A673 (cell line): ENCODE results near the gene BMF. TPM values are rescaled to one million over a fixed set of nuclear protein-coding genes. Genes with fewer than 3 reads are reported as not detected.

ENCODE experiments used
- BruUV-seq: library from RNA; stranded (reverse); fragments of 400-500 nt; replicated peaks from 2 replicates; lab custom pipeline; 2021; lab: Mats Ljungman, UMichigan
- CTCF ChIA-PET: fragments of 300-600 bp; sonication (Branson Sonifier 250); formaldehyde crosslinking; loops from one replicate; lab custom pipeline; 2022; ENCODE audit warnings: antibody characterized with exemption; lab: Charles Lee
- POLR2A ChIA-PET: fragments of 300-600 bp; sonication (Branson Sonifier 250); formaldehyde crosslinking; loops from one replicate; lab custom pipeline; 2022; ENCODE audit warnings: antibody characterized with exemption; ENCODE audit not compliant: low non-redundant PET; lab: Charles Lee
- DNase-seq: peaks from one replicate; pipeline ENCODE4 v3.0.0-alpha.2; 2015; ENCODE audit warnings: low spot score
- H3K27ac ChIP-seq: fragments of 200-600 bp; sonication (generic); 2 replicates; pipeline ENCODE4 v1.5.1; 2016; ENCODE audit warnings: mixed run types, low read depth, mild to moderate bottlenecking, mixed read lengths, antibody characterized with exemption, low read length; ENCODE audit not compliant: poor library complexity, severe bottlenecking
- H3K27me3 ChIP-seq: fragments of 200-600 bp; sonication (generic); replicated peaks from 2 replicates; pipeline ENCODE4 v1.6.1; 2017; ENCODE audit warnings: mixed run types, low read depth, mild to moderate bottlenecking, mixed read lengths, antibody characterized with exemption, low read length; ENCODE audit not compliant: insufficient read depth, poor library complexity
- H3K36me3 ChIP-seq: fragments of 200-600 bp; sonication (generic); 2 replicates; pipeline ENCODE4 v1.6.1; 2016; ENCODE audit warnings: mixed run types, mild to moderate bottlenecking, mixed read lengths, antibody characterized with exemption, low read length; ENCODE audit not compliant: insufficient read depth, poor library complexity, severe bottlenecking
- H3K4me1 ChIP-seq: fragments of 200-600 bp; sonication (generic); 2 replicates; pipeline ENCODE4 v1.6.1; 2017; ENCODE audit warnings: mixed run types, mild to moderate bottlenecking, mixed read lengths, antibody characterized with exemption, low read length; ENCODE audit not compliant: insufficient read depth, poor library complexity, severe bottlenecking
- H3K4me3 ChIP-seq: fragments of 200-600 bp; sonication (generic); 2 replicates; pipeline ENCODE4 v1.5.1; 2016; ENCODE audit warnings: low read depth, mixed run types, mild to moderate bottlenecking, mixed read lengths, low read length; ENCODE audit not compliant: poor library complexity, severe bottlenecking
- H3K9me3 ChIP-seq: fragments of 200-600 bp; sonication (generic); 2 replicates; pipeline ENCODE4 v1.6.1; 2016; ENCODE audit warnings: mixed run types, low read depth, mild to moderate bottlenecking, mixed read lengths, antibody characterized with exemption, low read length; ENCODE audit not compliant: poor library complexity, severe bottlenecking
- CTCF ChIP-seq: fragments of 300-800, 200-600 bp; sonication (generic); conservative IDR thresholded peaks from 2 replicates; pipeline ENCODE4 v1.5.1; 2017; ENCODE audit warnings: low read depth, mild to moderate bottlenecking, antibody characterized with exemption, low read length, moderate library complexity, mixed read lengths
- EZH2 ChIP-seq: fragments of 200-600 bp; sonication (generic); IDR thresholded peaks from 2 replicates; pipeline ENCODE4 v1.6.1; 2017; ENCODE audit warnings: borderline replicate concordance, low read depth, mild to moderate bottlenecking, mixed read lengths, antibody characterized with exemption, low read length; ENCODE audit not compliant: poor library complexity, severe bottlenecking
- intact Hi-C: fragments of 100-400 bp; cut with micrococcal nuclease; formaldehyde crosslinking; loops from one replicate; pipeline ENCODE4 v1.10.0; 2022; ENCODE audit not compliant: unreplicated experiment
- total RNA-seq: library from RNA; stranded (reverse); gene quantifications from 2 replicates; pipeline ENCODE4 v1.2.3, GENCODE V29; 2021

Gene BMF
- total RNA-seq, 1 experiment from 2014 or later, result 18.5 TPM

- peaks cover 3% of the 10 kb centered on the region for H3K36me3 ChIP-seq
- no peak for TF ChIP-seq CTCF
- no peak for TF ChIP-seq EZH2
- POLR2A ChIA-PET, result no interaction called here
- H3K27ac ChIP-seq, result peak overlapping the region; percentile 68
- no TSS peak for BruUV-seq
- H3K4me3 ChIP-seq, result no peak overlapping the region
- no peaks in the 10 kb centered on the region for H3K9me3 ChIP-seq
- no peaks in the 10 kb centered on the region for H3K27me3 ChIP-seq
- intact Hi-C loops, result no loop called here
- CTCF ChIA-PET, result interaction anchor here (0.5 to 2.3 kb wide), 5 partner anchors 8 to 59 kb away, joined by 4 to 9 read pairs (median 4); no protein-coding TSS in a partner anchor
- no peak for DNase-seq
- H3K4me1 ChIP-seq, result peaks cover 79% of the 10 kb centered on the region
These were observed 4.3 kb downstream of the BMF start for GRCh38 chr15:40104296-40104864.

DNA sequence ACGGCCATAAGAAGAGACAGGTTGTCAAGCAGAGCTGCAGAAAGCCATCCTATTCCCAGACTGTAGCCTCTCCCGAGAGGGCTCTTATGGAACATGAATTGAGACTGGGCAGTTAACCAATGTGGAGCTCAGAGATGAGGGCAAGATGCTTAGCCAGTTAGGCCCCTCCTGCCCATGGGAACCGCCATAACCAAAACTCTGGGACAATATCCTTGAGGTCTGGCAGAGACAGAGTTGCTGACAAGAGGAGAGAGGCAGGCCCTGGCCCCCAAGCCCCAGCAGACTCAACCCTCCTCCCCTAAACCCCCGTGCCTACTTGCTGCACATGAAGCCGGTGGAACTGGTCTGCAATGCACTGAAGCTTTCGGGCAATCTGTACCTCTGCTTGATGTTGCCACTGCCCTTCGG lies 4.8 kb downstream of the BMF start:
- POLR2A ChIA-PET, result no interaction called here
- BruUV-seq, result no TSS peak
- Histone ChIP-seq H3K36me3 (peaks cover 3% of the 10 kb centered on the region), H3K27ac (peak overlapping the region; percentile 68), H3K4me3 (no peak overlapping the region), H3K27me3 (no peaks in the 10 kb centered on the region), H3K9me3 (no peaks in the 10 kb centered on the region), H3K4me1 (peaks cover 84% of the 10 kb centered on the region)
- intact Hi-C loops, result loop anchor here (2.0 kb wide), 1 partner anchor 59 kb away; no protein-coding TSS in a partner anchor
- TF ChIP-seq EZH2 (no peak), CTCF (no peak)
- DNase-seq, result no peak
- CTCF ChIA-PET, result interaction anchor here (1.2 to 2.3 kb wide), 4 partner anchors 7 to 58 kb away, joined by 4 to 9 read pairs (median 4); no protein-coding TSS in a partner anchor

DNA sequence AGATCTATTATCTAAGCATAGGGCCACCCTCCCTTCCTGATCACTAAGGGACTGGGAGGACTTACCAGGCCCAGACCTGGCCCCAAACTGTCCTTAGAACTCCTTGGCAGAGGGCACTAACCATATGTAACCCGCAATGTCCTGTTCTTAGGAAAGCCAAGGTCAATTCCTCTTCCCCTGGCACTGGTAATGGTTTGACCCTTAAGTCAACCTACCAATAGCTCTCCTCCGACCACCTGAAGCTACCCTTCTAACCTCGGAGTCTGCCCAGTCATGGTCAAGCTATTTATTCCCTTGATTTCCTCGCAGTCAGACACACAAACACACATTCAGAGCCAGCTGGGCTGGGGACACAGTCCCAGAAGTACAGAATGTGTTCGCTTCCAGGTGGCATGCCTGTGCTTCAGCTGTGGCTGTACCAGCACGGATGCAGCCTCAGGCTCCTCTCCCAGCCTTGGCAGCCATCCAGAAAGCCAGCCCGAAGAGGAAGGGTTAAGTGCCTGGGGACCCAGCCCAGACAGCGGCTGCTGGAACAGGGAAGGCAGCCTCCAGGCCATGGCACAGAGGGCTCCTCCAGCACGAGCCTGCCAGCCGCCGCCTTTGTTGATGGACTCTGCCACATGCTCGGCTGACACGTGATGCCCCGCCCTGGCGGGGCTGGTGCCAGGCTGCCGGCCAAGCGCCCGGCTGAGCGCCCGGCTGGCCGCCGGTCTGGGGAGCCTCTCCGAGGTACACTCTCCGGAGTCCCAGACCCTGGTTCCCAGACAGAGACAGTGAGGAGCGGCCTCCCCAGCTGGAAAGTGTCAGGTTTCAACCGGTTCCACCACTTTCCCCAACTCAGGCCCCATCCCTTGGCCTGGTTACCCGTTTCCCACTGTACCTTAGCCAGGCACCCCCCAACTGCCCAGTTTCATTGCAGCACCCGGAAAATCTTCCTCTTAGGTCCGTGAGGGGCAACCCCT lies 5.5 kb downstream of the BMF start:
- CTCF ChIA-PET, result interaction anchor here (0.5 to 1.3 kb wide), 3 partner anchors 11 to 58 kb away, joined by 3 to 5 read pairs (median 4); no protein-coding TSS in a partner anchor
- DNase-seq, result peak; percentile 51
- no peaks in the 10 kb centered on the region for H3K27me3 ChIP-seq
- no peak overlapping the region for H3K4me3 ChIP-seq
- H3K9me3 ChIP-seq, result no peaks in the 10 kb centered on the region
- intact Hi-C loops, result loop anchor here (2.0 kb wide), 1 partner anchor 58 kb away; no protein-coding TSS in a partner anchor
- TF ChIP-seq EZH2 (no peak), CTCF (no peak)
- no TSS peak for BruUV-seq
- peak overlapping the region; percentile 68 for H3K27ac ChIP-seq
- peaks cover 3% of the 10 kb centered on the region for H3K36me3 ChIP-seq
- peaks cover 91% of the 10 kb centered on the region for H3K4me1 ChIP-seq
- POLR2A ChIA-PET, result no interaction called here
